ENCODE measurements around the gene MAD1L1. TPM values are rescaled to one million over a fixed set of nuclear protein-coding genes. Genes with fewer than 3 reads are reported as not detected.

MAD1L1 gene
- total RNA-seq, 1 donor from 2014 or later: 57.4 TPM

GRCh38 chr7:1936006-1936310 is 296.8 kb downstream of the MAD1L1 start:
- FAIRE-seq: no peak
- no peak for DNase-seq (ENCODE audit: low read depth)
- no peak for TF ChIP-seq CTCF (IDR thresholded peaks at IDR 0.05; ENCODE audit: insufficient read depth, low read length, severe bottlenecking)

GRCh38 chr7:1935176-1936005 is 297.4 kb downstream of the MAD1L1 start:
- no peak for DNase-seq (ENCODE audit: low read depth)
- Histone ChIP-seq H3K4me3 (ENCODE audit: low read depth, low read length) (no peak overlapping the region), H3K27me3 (ENCODE audit: control insufficient read depth, insufficient read depth, low read length) (no peaks in the 10 kb centered on the region), H3K36me3 (ENCODE audit: control insufficient read depth, insufficient read depth, low read length) (peaks cover 3% of the 10 kb centered on the region)
- no peak for FAIRE-seq
- TF ChIP-seq CTCF (IDR thresholded peaks at IDR 0.05; ENCODE audit: insufficient read depth, low read length, severe bottlenecking): no peak

More at GRCh38 chr7:1936006-1936310, 296.8 kb downstream of the MAD1L1 start:
- Histone ChIP-seq H3K27me3 (ENCODE audit: control insufficient read depth, insufficient read depth, low read length) (no peaks in the 10 kb centered on the region), H3K36me3 (ENCODE audit: control insufficient read depth, insufficient read depth, low read length) (peaks cover 3% of the 10 kb centered on the region), H3K4me3 (ENCODE audit: low read depth, low read length) (no peak overlapping the region)

GRCh38 chr7:1934756-1935155 is 298.0 kb downstream of the MAD1L1 start:
- no peak for DNase-seq (ENCODE audit: low read depth)
- Histone ChIP-seq H3K27me3 (ENCODE audit: control insufficient read depth, insufficient read depth, low read length) (no peaks in the 10 kb centered on the region), H3K4me3 (ENCODE audit: low read depth, low read length) (no peak overlapping the region), H3K36me3 (ENCODE audit: control insufficient read depth, insufficient read depth, low read length) (peaks cover 3% of the 10 kb centered on the region)
- no peak for TF ChIP-seq CTCF (IDR thresholded peaks at IDR 0.05; ENCODE audit: insufficient read depth, low read length, severe bottlenecking)
- no peak for FAIRE-seq

GRCh38 chr7:1934017-1934416 is 298.7 kb downstream of the MAD1L1 start:
- H3K4me3 ChIP-seq (ENCODE audit: low read depth, low read length): no peak overlapping the region
- no peak for FAIRE-seq
- TF ChIP-seq CTCF (IDR thresholded peaks at IDR 0.05; ENCODE audit: insufficient read depth, low read length, severe bottlenecking): no peak
- no peaks in the 10 kb centered on the region for H3K27me3 ChIP-seq (ENCODE audit: control insufficient read depth, insufficient read depth, low read length)
- H3K36me3 ChIP-seq (ENCODE audit: control insufficient read depth, insufficient read depth, low read length): peaks cover 3% of the 10 kb centered on the region
- no peak for DNase-seq (ENCODE audit: low read depth)

- H3K36me3 ChIP-seq (ENCODE audit: control insufficient read depth, insufficient read depth, low read length): peaks cover 3% of the 10 kb centered on the region
- no peak overlapping the region for H3K4me3 ChIP-seq (ENCODE audit: low read depth, low read length)
- H3K27me3 ChIP-seq (ENCODE audit: control insufficient read depth, insufficient read depth, low read length): no peaks in the 10 kb centered on the region
- TF ChIP-seq CTCF (IDR thresholded peaks at IDR 0.05; ENCODE audit: insufficient read depth, low read length, severe bottlenecking): no peak
- DNase-seq (ENCODE audit: low read depth) (no peak), FAIRE-seq (no peak)
These were observed 299.5 kb downstream of the MAD1L1 start for GRCh38 chr7:1933066-1933750.

Measured in bronchial epithelial cell (primary cell).